GM21825 (cell line): ENCODE results near the gene ATOH8.

Experiments
- ATAC-seq: cut with Tn5 transposase; IDR thresholded peaks from one replicate; pipeline ENCODE4 v1.9.1; 2021; ENCODE audit warnings: mild to moderate bottlenecking, moderate library complexity; ENCODE audit not compliant: unreplicated experiment

ATOH8 gene

GRCh38 chr2:85718009-85718391 lies 35.8 kb upstream of the ATOH8 start:
- no peak for ATAC-seq

GRCh38 chr2:85718885-85719492 lies 34.8 kb upstream of the ATOH8 start:
- no peak for ATAC-seq

DNA sequence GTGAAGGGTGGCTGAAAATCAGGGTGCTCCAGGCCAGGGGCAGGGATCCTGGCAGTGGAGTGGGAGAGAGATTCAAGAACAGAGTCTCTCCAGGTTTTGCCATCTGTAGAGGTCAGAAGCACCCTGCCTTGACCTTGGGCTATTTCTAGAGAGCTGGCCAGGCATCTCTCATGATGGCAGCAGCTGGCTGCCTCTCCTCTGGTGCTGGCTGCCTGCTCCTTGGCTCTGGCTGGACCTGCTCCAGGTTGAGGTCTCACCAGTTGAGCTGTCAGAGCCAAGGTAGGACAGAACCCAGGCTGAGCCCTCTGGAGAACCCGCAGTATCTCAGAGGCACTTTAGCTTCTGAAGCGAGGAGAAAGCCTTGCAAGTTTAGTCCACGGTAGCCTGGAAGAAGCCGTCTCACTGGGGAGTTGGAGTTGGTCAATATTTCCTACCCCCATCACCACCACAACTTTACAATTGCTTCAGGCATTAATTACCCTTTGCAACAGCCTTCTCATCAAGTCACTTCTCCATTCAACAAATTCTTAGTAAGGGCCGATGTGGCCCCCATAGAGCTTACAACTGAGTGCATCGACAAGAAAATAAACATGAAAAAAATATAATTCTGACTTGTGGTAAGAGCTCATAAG lies 34.1 kb upstream of the ATOH8 start:
- ATAC-seq, result no peak

- ATAC-seq, result no peak
Observed at GRCh38 chr2:85720533-85720932, 33.3 kb upstream of the ATOH8 start.

DNA sequence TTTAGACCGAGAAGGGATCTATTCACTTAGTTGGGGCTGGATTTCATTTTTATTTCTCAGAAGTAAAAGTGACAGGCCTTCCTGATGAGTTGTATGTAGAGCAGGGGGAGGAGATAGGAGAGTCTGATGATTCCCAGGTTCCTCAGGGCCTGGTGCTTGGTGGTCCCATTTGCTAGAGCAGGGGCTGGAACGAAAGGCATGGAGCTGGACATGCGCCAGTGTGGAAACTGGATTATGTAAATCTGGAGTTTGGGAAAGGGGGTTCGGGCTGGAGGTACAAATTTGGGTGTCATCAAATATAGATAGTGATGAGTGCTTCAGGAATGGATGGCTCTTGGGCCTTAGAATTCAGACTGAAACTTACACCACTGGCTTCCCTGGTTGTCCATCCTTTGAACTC lies 32.1 kb upstream of the ATOH8 start:
- ATAC-seq, result no peak

GRCh38 chr2:85722519-85722918 lies 31.3 kb upstream of the ATOH8 start:
- no peak for ATAC-seq

DNA sequence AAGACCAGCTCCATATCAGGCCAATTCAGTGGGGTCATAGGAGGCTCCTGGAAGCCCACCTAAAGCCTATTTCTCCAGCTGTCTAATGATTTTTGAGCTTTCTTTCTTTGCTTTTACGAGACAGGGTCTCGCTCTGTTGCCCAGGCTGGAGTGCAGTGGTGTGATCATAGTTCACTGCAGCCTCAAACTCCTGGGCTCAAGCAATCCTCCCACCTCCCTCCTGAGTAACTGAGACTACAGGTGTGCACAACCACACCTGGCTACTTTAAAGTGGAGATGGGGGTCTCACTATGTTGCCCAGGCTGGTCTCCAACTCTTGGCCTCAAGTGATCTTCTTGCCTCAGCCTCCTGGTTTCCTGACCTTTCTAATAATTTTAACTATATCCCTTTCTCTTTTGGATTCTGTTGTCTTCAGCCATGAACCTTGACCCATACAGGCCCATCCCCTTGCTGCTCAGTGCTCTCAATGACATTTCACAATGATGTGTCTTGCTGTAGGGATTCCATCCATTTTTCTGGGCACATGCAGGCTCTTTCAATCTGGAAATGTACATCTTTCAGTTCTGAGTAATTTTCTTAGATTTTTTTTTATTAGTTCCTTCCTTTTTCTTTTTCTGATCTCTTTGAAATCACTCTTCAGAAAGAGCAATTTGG lies 30.0 kb upstream of the ATOH8 start:
- no peak for ATAC-seq

- ATAC-seq, result no peak
Observed at GRCh38 chr2:85724731-85725181, 29.0 kb upstream of the ATOH8 start.

GRCh38 chr2:85725451-85725850 lies 28.3 kb upstream of the ATOH8 start:
- no peak for ATAC-seq

DNA sequence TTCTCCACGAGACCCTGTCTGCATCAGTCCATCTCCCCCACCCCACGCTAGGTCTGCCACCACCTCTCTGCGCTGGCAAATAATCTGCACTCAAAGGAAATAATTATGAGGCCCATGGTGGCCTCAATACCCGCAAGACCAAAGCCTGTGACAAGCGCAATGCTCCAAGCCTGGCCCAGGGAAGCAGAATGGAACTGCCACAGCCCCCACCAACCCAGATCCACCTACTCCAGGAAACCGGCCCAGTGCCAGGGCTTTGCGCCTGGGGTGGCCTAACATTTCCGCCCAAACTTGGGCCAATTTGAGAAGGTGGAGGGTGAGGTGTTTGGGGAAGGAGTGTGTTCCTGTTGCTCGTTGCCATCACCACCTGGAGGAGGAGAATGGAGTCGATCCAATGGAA lies 26.0 kb upstream of the ATOH8 start:
- ATAC-seq, result no peak

DNA sequence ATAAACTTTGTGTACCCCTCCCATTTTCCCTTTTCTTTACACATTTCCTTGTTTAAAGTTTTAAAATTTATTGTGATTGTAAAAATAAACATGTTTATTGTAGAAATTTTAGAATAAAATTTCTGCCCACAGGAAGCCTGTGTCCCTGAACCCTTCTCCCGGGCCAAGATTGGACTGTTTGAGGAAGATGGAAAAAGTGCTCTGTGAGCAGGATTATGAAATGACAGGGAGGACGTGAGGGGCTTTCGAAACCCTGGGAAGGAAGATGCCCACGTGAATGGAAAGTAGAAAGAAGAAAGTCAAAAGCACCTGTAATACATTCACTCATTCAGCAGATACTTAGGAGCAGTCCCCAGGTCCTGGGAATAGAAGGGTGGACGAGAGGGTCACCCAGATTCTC lies 25.4 kb upstream of the ATOH8 start:
- no peak for ATAC-seq

- ATAC-seq, result peak; percentile 88
Observed at GRCh38 chr2:85728883-85729824, 24.6 kb upstream of the ATOH8 start.

DNA sequence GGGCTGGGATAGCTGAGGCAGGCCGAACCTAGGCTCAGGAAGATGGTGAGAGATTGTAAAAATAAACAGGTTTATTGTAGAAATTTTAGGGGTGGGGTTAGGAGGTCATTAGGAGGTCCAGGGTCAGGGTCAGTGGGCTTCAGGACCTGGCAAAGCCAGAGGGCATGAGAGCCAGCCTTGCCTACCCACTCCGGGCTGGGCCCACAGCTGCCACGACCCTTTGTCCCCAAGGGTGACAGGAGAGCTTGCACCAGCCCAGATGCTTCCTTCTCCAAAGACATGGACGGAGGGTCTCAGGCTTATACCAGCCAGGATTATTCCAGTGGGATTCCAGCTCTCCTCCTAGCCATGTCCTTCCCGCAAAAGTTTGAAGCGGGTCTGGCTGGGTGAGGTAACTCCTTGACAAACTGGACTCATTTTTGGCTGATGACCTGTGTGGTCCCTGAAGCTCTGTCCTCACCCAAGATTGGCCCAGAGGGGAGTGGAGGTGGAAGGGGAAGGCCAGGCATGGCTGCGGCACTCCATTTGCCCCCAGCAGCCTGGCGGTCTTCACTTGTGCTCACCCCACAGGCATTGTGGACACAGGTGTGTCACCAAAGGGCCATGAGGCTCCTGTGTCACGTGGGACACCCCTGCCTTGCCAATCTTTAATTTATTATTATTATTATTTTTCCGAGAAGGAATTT lies 23.8 kb upstream of the ATOH8 start:
- ATAC-seq, result no peak

DNA sequence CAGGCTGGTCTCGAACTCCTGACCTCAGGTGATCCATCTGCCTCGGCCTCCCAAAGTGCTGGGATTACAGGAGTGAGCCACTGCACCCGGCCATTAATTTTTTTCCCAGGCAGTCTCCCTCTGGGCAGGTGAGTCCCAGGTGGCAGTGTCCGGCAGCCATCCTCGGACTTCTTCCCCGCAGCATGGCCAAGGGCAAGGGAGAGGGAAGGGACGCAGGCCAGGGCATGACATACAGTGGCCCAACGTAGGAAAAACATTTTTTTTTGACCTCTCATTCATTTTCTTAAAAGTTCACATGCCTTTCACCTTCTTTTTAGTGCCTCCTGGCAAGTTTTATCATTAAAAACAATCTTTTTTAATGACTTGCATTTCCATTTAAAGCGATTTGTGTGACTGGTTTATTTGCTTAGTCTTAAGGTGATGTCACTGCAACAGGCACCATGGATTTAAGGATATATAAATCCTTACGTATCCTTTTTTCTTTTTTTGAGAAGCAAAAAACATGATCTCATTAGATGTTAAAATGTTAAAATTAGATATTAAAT lies 23.0 kb upstream of the ATOH8 start:
- ATAC-seq, result no peak

DNA sequence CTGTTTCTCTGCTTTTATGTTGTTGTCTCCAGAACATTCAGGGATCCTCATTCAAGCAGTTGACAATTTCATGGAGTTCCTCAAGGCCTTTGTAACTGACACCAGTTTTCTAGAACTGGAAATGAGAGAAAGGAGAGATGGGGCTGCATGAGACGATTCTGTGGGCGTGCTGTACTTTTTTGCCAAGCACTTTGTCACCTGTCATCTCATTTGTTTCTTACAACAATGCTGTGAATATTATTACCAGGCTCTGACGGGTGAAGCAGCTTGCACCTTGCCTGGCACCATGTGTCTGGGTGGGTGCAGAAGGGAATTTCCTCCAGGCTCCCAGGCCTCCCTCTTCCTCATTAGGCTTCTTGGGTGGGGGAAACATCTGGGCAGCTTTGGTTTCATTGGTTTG lies 22.2 kb upstream of the ATOH8 start:
- no peak for ATAC-seq

GRCh38 chr2:85732467-85733120 lies 21.2 kb upstream of the ATOH8 start:
- ATAC-seq, result no peak

- no peak for ATAC-seq
Observed at GRCh38 chr2:85733121-85733960, 20.4 kb upstream of the ATOH8 start.

GRCh38 chr2:85734015-85734414 lies 19.8 kb upstream of the ATOH8 start:
- ATAC-seq, result no peak

DNA sequence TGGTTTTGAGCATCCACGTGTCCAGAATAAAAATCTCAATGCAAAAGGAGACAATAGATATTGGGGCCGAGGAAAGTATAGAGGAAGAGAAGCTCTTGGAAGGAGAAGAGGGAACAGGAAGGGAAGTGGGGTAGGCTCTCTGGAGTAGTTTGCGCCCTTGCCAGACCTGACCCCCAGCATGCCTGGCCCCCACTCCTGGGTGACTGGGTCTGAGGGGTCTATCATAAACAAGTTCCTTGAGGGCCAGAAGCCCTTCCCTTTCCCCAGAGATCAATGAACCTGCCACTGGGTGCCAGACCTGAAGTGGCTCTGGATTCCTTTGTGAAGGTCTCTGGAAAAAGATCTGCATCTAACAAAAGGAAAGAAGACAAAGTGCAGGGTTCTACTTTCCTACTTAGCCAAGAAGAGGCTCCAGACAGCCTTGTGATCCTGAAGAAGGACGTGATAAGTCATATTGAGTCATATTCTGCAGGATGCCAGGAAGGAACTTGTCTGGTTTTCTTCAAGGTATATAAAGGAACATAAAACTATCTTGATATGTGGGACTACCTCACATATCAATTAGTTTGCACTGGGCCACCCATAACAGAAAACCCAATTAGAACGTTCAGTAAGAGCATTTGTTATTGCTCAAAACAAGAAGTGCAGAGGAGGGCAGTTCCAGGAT lies 18.7 kb upstream of the ATOH8 start:
- ATAC-seq, result no peak
